ENCODE data around the gene ZNF91.
"Not testable (repeated sequence)": the region's sequence is repeated elsewhere in the genome, so short reads cannot be mapped to it uniquely, and the experiment has no call there.

The ZNF91 gene

GRCh38 chr19:23394511-23394910 lies 760 bp downstream of the ZNF91 start:
- DNase-seq, result peak; percentile 16

GRCh38 chr19:23393121-23393520 lies 2.1 kb downstream of the ZNF91 start:
- DNase-seq, result no peak

- DNase-seq, result no peak
Measured at GRCh38 chr19:23391236-23391635, 4.0 kb downstream of the ZNF91 start.

GRCh38 chr19:23385404-23385803 lies 9.9 kb downstream of the ZNF91 start:
- DNase-seq, result no peak

GRCh38 chr19:23384858-23385257 lies 10.4 kb downstream of the ZNF91 start:
- DNase-seq, result no peak

- DNase-seq, result no peak
Measured at GRCh38 chr19:23384166-23384565, 11.1 kb downstream of the ZNF91 start.

GRCh38 chr19:23382955-23383354 lies 12.3 kb downstream of the ZNF91 start:
- DNase-seq, result no peak

- DNase-seq, result no peak
Measured at GRCh38 chr19:23381114-23381513, 14.2 kb downstream of the ZNF91 start.

- not testable (repeated sequence) for DNase-seq
Measured at GRCh38 chr19:23379671-23380070, 15.6 kb downstream of the ZNF91 start.

GRCh38 chr19:23378948-23379347 lies 16.3 kb downstream of the ZNF91 start:
- DNase-seq, result no peak

GRCh38 chr19:23377276-23377675 lies 18.0 kb downstream of the ZNF91 start:
- DNase-seq, result no peak

GRCh38 chr19:23366437-23366836 lies 28.8 kb downstream of the ZNF91 start:
- DNase-seq, result no peak

- DNase-seq, result not testable (repeated sequence)
Measured at GRCh38 chr19:23366031-23366430, 29.2 kb downstream of the ZNF91 start.

GRCh38 chr19:23365222-23365621 lies 30.0 kb downstream of the ZNF91 start:
- DNase-seq, result no peak

GRCh38 chr19:23361843-23362242 lies 33.4 kb downstream of the ZNF91 start:
- DNase-seq, result not testable (repeated sequence)

- no peak for DNase-seq
Measured at GRCh38 chr19:23351806-23352205, 43.5 kb downstream of the ZNF91 start.

GRCh38 chr19:23346696-23347095 lies 48.6 kb downstream of the ZNF91 start:
- no peak for DNase-seq

GRCh38 chr19:23345838-23346237 lies 49.4 kb downstream of the ZNF91 start:
- DNase-seq, result no peak

- DNase-seq, result no peak
Measured at GRCh38 chr19:23343434-23344010, 51.7 kb downstream of the ZNF91 start.

- no peak for DNase-seq
Measured at GRCh38 chr19:23328211-23328610, 67.1 kb downstream of the ZNF91 start.

GRCh38 chr19:23321953-23322549 lies 73.2 kb downstream of the ZNF91 start:
- no peak for DNase-seq

- not testable (repeated sequence) for DNase-seq
Measured at GRCh38 chr19:23321403-23321802, 73.9 kb downstream of the ZNF91 start.

GRCh38 chr19:23319571-23319970 lies 75.7 kb downstream of the ZNF91 start:
- DNase-seq, result not testable (repeated sequence)

- not testable (repeated sequence) for DNase-seq
Measured at GRCh38 chr19:23318941-23319340, 76.3 kb downstream of the ZNF91 start.

GRCh38 chr19:23318143-23318542 lies 77.1 kb downstream of the ZNF91 start:
- no peak for DNase-seq

Data from effector CD8-positive, alpha-beta T cell (primary cell).